GM12872 (cell line): ENCODE measurements around the gene WDR43.

ENCODE experiments used
- CTCF ChIP-seq: IDR thresholded peaks from 3 replicates; pipeline ENCODE4 v1.5.1; 2011; ENCODE audit warnings: low read depth, mild to moderate bottlenecking, low read length, moderate library complexity; ENCODE audit not compliant: insufficient read depth

WDR43 gene

DNA sequence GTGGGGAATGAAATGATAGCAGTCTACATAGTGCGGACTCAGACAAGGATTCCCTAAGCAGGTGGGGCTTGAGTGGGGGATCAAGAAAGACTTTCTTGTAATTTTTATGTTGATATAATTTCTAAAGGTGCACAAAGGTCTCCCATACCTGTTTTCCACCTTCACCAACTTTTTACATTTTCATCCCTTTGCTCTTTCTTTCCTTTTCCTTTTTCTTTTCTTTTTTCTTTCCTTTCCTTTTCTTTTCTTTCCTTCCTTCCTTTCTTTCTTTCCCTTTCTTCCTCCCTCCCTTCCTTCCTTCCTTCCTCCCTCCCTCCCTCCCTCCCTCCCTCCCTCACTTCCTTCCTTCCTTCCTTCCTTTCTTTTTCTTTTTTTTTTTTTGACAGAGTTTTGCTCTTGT is 14.3 kb upstream of the WDR43 start:
- TF ChIP-seq CTCF, result no peak

DNA sequence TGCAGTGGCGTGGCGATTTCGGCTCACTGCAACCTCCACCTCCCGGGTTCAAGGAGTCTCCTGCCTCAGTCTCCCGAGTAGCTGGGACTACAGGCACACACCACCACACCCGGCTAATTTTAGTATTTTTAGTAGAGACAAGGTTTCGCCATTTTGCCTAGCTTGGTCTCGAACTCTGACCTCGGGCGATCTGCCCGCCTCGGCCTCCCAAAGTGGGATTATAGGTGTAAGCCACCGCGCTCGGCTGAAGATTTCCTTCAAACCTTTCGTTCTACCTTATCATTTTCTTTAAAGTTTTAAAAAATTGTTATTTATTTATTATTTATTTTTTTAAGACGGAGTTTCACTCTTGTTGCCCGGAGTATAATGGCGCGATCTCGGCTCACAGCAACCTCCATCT is 979 bp upstream of the WDR43 start:
- TF ChIP-seq CTCF, result no peak

- TF ChIP-seq CTCF, result no peak
Measured at GRCh38 chr2:28895189-28895893, 874 bp downstream of the WDR43 start.

DNA sequence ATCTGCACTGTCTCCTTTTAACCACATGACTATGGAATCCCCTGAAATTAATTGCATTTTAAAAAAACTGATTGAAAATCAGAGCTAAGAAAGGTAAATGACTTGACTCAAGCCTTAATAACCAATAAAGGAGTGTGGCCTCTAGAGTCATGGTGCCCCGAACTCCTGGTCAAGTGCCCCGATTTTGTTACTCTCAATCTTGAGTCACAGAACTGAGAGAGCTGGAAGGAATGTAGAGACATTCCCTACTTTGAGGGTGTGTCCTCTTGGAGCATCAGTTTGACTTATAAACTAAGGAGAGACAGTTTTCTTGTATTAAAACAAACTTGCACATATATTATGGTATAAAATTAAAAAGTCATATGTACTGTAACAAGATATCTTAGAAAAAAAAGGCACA is 2.4 kb downstream of the WDR43 start:
- TF ChIP-seq CTCF, result no peak

GRCh38 chr2:28898048-28898447 is 3.6 kb downstream of the WDR43 start:
- no peak for TF ChIP-seq CTCF

GRCh38 chr2:28901202-28901601 is 6.7 kb downstream of the WDR43 start:
- no peak for TF ChIP-seq CTCF

DNA sequence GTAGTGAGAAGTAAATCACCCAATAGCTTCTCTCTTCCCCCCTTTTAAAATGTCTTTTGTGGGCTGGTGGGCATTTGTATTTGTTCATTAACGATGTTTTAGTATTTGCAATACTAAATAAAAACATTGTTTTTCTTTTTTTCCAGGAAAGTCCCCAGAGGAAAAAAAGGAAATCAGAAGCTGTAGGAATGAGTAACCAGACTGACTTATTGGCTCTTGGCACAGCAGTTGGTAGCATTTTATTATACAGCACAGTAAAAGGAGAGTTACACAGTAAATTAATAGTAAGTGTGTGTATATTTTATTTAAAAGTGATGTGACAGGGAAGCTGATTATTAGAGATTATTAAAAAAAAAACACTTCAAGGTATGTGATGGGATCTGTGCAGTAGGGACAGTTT is 7.4 kb downstream of the WDR43 start:
- no peak for TF ChIP-seq CTCF
